Endodermal cell (in vitro differentiated cells): ENCODE data around the gene SUPT3H. TPM values are rescaled to one million over a fixed set of nuclear protein-coding genes. Genes with fewer than 3 reads are reported as not detected.

Experiments used
- DNase-seq: peaks from one replicate; pipeline ENCODE4 v3.0.0-alpha.2; 2017
- H3K27ac ChIP-seq: 2 replicates; pipeline ENCODE4 v1.5.1; 2013; ENCODE audit warnings: mild to moderate bottlenecking, low read depth, low read length, moderate library complexity
- H3K27me3 ChIP-seq: 2 replicates; pipeline ENCODE4 v1.6.1; 2013; ENCODE audit warnings: mild to moderate bottlenecking, low read length, moderate library complexity; ENCODE audit not compliant: insufficient read depth, control insufficient read depth, poor library complexity, severe bottlenecking
- H3K36me3 ChIP-seq: 2 replicates; pipeline ENCODE4 v1.7.0; 2013; ENCODE audit warnings: mild to moderate bottlenecking, low read length, moderate library complexity; ENCODE audit not compliant: control insufficient read depth, insufficient read depth
- H3K4me1 ChIP-seq: one replicate; pipeline ENCODE4 v1.7.0; 2013; ENCODE audit warnings: low read length; ENCODE audit not compliant: control insufficient read depth, insufficient read depth
- H3K4me3 ChIP-seq: 2 replicates; pipeline ENCODE4 v1.5.1; 2013; ENCODE audit warnings: mild to moderate bottlenecking, low read length, moderate library complexity
- H3K9ac ChIP-seq: 2 replicates; pipeline ENCODE4 v1.6.1; 2013; ENCODE audit warnings: mild to moderate bottlenecking, low read length, moderate library complexity; ENCODE audit not compliant: poor library complexity, severe bottlenecking; ENCODE audit errors: extremely low read depth
- H3K9me3 ChIP-seq: 2 replicates; pipeline ENCODE4 v1.6.1; 2013; ENCODE audit warnings: mild to moderate bottlenecking, low read length, moderate library complexity; ENCODE audit not compliant: control insufficient read depth
- H3K27ac Mint-ChIP-seq: 2 replicates; pipeline ENCODE4 v1.8.0; 2020; ENCODE audit warnings: mixed read lengths
- H3K27me3 Mint-ChIP-seq: 2 replicates; pipeline ENCODE4 v1.8.0; 2021; ENCODE audit warnings: mild to moderate bottlenecking, mixed read lengths; ENCODE audit not compliant: insufficient read depth
- H3K36me3 Mint-ChIP-seq: 2 replicates; pipeline ENCODE4 v1.8.0; 2020; ENCODE audit warnings: low read depth, mixed read lengths
- H3K4me1 Mint-ChIP-seq: 2 replicates; pipeline ENCODE4 v1.8.0; 2020; ENCODE audit warnings: mixed read lengths
- H3K4me3 Mint-ChIP-seq: 2 replicates; pipeline ENCODE4 v1.8.0; 2020; ENCODE audit warnings: mild to moderate bottlenecking, moderate library complexity, mixed read lengths
- H3K9me3 Mint-ChIP-seq: 2 replicates; pipeline ENCODE4 v1.8.0; 2020; ENCODE audit warnings: mild to moderate bottlenecking, mixed read lengths
- CTCF ChIP-seq: fragments of 200-600 bp; sonication (generic); conservative IDR thresholded peaks from 2 replicates; pipeline ENCODE4 v1.5.0; 2021; ENCODE audit warnings: antibody characterized with exemption, mild to moderate bottlenecking
- WGBS, 2 experiments: methylation state at CpG; one replicate each; pipeline versions ENCODE4 v1.1.5 to v1.1.7; 2013; ENCODE audit warnings: missing lambda C conversion rate in 2 of 2, mixed read lengths in 1 of 2; ENCODE audit not compliant: insufficient coverage in 1 of 2, insufficient read length in 1 of 2; 5-methylcytosine and 5-hydroxymethylcytosine counted together
- total RNA-seq, 2 donors: library from RNA; stranded (reverse); fragmentation: NEBNext Ultra II Directional in 1 of 2; extraction: Animal tissue kit (Norgen Biotek cat#: 25700) in 1 of 2; gene quantifications; 2 replicates in 1 of 2; 3 replicates in 1 of 2; pipeline ENCODE4 v1.2.1, GENCODE V29; 2021

Gene SUPT3H
- total RNA-seq, 2 donors from 2014 or later: 32.4 to 34.7 TPM

DNA sequence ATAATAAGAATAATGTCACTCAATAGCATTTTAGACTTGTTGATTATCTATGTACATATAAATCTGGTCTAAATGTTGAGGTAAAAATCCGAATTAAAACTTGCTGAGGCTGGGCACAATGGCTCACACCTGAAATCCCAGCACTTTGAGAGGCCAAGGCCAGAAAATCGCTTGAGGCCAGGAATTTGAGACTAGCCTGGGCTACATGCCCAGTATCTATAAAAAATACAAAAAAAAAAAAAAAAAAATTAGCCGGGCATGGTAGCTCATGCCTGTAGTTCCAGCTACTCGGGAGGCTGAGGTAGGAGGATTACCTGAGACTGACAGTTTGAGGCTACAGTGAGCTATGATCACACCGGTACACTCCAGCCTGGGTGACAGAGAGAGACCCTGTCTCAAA lies 34.2 kb upstream of the SUPT3H start:
- no peak for TF ChIP-seq CTCF
- H3K4me1 ChIP-seq: no peaks in the 10 kb centered on the region
- peaks cover 31% of the 10 kb centered on the region for H3K27me3 ChIP-seq
- no peak overlapping the region for H3K27ac ChIP-seq
- H3K36me3 Mint-ChIP-seq: no peaks in the 10 kb centered on the region
- 83 to 93% methylated on average over 1 to 5 of the region's 5 CpGs for WGBS, 2 experiments
- peaks cover 51% of the 10 kb centered on the region for H3K27me3 Mint-ChIP-seq
- no peaks in the 10 kb centered on the region for H3K9me3 ChIP-seq
- no peak overlapping the region for H3K4me3 ChIP-seq
- no peak overlapping the region for H3K27ac Mint-ChIP-seq
- no peaks in the 10 kb centered on the region for H3K4me1 Mint-ChIP-seq
- no peaks in the 10 kb centered on the region for H3K36me3 ChIP-seq
- no peak for DNase-seq
- no peaks in the 10 kb centered on the region for H3K9me3 Mint-ChIP-seq
- H3K9ac ChIP-seq: no peak overlapping the region
- H3K4me3 Mint-ChIP-seq: no peak overlapping the region

DNA sequence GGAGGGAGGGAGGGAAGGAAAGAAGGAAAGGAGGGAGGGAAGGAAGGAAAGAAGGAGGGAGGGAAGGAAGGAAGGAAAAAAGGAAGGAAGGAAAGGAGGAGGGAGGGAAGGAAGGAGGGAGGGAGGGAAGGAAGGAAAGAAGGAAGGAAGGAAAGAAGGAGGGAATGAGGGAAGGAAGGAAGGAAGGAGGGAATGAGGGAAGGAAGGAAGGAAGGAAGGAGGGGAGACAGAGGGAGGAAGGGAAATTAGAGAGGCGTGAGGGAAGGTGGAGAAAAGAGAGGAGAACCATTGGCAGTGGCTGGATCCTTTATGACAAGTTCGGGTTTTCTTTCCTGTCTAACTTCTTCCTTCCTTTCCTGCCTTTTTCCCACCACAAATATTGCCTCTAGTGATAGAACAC lies 22.3 kb upstream of the SUPT3H start:
- Histone ChIP-seq H3K4me3 (no peak overlapping the region), H3K9ac (no peak overlapping the region), H3K27me3 (peaks cover 34% of the 10 kb centered on the region), H3K27ac (no peak overlapping the region), H3K4me1 (no peaks in the 10 kb centered on the region), H3K9me3 (no peaks in the 10 kb centered on the region), H3K36me3 (no peaks in the 10 kb centered on the region)
- H3K9me3 Mint-ChIP-seq: no peaks in the 10 kb centered on the region
- H3K4me1 Mint-ChIP-seq: peaks cover 9% of the 10 kb centered on the region
- H3K27me3 Mint-ChIP-seq: peaks cover 51% of the 10 kb centered on the region
- H3K4me3 Mint-ChIP-seq: no peak overlapping the region
- 93% methylated on average over 2 of the region's 2 CpGs; no CpG with 5 or more reads in 1 of the 2 experiments for WGBS, 2 experiments
- no peak overlapping the region for H3K27ac Mint-ChIP-seq
- no peaks in the 10 kb centered on the region for H3K36me3 Mint-ChIP-seq
- no peak for TF ChIP-seq CTCF
- no peak for DNase-seq

DNA sequence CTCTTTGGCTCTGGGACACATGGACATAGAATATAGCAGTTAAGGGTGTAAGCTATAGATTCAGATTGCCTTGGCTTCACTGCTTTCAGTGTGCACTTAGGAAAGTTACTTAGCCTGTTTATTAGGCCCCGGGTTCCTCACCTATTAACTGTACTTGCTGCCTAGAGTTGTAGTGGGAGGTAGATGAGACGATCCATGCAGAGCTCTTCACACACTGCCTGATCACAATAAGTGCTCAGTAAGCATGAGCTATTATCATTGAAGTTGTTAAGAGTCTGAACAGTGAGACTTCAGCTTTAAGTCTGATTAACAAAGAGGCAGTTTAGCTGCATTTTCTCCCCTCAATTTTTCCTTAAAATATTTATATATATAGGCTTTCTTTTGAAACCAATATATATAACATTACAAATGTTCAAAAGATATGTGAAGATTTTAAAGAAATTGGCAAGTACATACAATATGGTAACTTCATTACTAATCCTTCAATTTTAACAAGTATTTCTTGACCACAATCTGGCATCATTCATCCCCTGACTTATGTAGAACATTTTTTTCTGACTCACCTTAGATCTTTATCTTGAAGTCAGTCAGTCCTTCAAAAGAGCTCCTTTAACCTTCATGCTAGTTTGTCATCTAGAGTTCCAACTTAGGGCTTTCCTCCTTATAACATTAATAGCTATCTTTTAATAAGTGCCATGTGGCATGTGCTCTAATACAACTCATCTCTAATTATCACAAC lies 20.5 kb upstream of the SUPT3H start:
- no peak overlapping the region for H3K27ac Mint-ChIP-seq
- H3K27me3 Mint-ChIP-seq: peaks cover 56% of the 10 kb centered on the region
- H3K4me3 ChIP-seq: no peak overlapping the region
- no peak overlapping the region for H3K27ac ChIP-seq
- no peaks in the 10 kb centered on the region for H3K36me3 ChIP-seq
- H3K4me3 Mint-ChIP-seq: no peak overlapping the region
- no peak overlapping the region for H3K9ac ChIP-seq
- no peaks in the 10 kb centered on the region for H3K4me1 ChIP-seq
- H3K9me3 ChIP-seq: no peaks in the 10 kb centered on the region
- H3K4me1 Mint-ChIP-seq: peaks cover 9% of the 10 kb centered on the region
- TF ChIP-seq CTCF: no peak
- 88% methylated on average over 2 of the region's 2 CpGs; no CpG with 5 or more reads in 1 of the 2 experiments for WGBS, 2 experiments
- peaks cover 34% of the 10 kb centered on the region for H3K27me3 ChIP-seq
- DNase-seq: no peak
- H3K36me3 Mint-ChIP-seq: no peaks in the 10 kb centered on the region
- peaks cover 5% of the 10 kb centered on the region for H3K9me3 Mint-ChIP-seq
